Measurements from ENCODE around the gene SLC2A9.

DNA sequence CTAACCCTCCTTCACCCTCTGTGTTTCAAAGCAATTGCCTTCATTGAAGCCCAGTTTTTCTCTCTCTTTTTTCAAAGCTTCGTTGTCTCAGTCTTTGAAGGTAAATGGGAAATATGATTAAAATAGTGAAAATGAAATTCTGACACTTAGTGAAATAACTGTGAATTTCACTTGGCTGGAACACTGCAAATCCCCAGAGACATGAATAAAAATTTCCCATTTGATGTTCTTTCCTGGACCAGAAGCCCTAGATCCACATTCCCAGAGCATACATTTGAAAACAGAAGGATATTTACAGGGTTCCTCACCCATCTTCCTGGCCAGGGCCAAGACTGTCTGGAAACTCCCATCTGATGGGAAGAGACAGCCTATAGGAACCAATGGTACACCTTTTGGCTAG lies 45.0 kb downstream of the SLC2A9 start:
- no peak for TF ChIP-seq POLR2A (IDR thresholded peaks at IDR 0.05)
- TF ChIP-seq, protein P1, sequence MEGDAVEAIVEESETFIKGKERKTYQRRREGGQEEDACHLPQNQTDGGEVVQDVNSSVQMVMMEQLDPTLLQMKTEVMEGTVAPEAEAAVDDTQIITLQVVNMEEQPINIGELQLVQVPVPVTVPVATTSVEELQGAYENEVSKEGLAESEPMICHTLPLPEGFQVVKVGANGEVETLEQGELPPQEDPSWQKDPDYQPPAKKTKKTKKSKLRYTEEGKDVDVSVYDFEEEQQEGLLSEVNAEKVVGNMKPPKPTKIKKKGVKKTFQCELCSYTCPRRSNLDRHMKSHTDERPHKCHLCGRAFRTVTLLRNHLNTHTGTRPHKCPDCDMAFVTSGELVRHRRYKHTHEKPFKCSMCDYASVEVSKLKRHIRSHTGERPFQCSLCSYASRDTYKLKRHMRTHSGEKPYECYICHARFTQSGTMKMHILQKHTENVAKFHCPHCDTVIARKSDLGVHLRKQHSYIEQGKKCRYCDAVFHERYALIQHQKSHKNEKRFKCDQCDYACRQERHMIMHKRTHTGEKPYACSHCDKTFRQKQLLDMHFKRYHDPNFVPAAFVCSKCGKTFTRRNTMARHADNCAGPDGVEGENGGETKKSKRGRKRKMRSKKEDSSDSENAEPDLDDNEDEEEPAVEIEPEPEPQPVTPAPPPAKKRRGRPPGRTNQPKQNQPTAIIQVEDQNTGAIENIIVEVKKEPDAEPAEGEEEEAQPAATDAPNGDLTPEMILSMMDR (IDR thresholded peaks at IDR 0.05) = no peak
- no peak for TF ChIP-seq POLR2AphosphoS5 (IDR thresholded peaks at IDR 0.05)
